Stimulated activated CD4-positive, alpha-beta T cell treated with anti-CD3 and anti-CD28 coated beads, Interleukin-2, amount 100 ng/mL, for 24 hours (primary cell): ENCODE results near the gene AP5M1.
A peak's percentile ranks its signal among the peaks of the same experiment; 100 is the strongest.
"Not testable (repeated sequence)": the region's sequence is repeated elsewhere in the genome, so short reads cannot be mapped to it uniquely, and the experiment has no call there.

ENCODE experiments used
- DNase-seq, 2 donors: peaks; one replicate each; pipeline ENCODE4 v3.0.0-alpha.2; 2020

Gene AP5M1

GRCh38 chr14:57268161-57269069 lies at the start of gene AP5M1, which contains the start of gene EXOC5:
Gene AP5M1, plus strand, starts transcription at chr14:57268971. Its CDS starts 344 bp downstream, at chr14:57269315.
Gene EXOC5, minus strand, starts transcription at chr14:57268905. Its CDS starts 257 bp downstream, at chr14:57268648.
- peak; percentile 90 to 92 for DNase-seq

GRCh38 chr14:57221931-57222330 lies 46.8 kb upstream of the AP5M1 start:
- DNase-seq, result no peak

GRCh38 chr14:57227083-57227482 lies 41.7 kb upstream of the AP5M1 start:
- DNase-seq, result no peak

GRCh38 chr14:57228320-57228719 lies 40.5 kb upstream of the AP5M1 start:
- not testable (repeated sequence) for DNase-seq

- DNase-seq, result no peak
These were observed 36.8 kb upstream of the AP5M1 start for GRCh38 chr14:57232006-57232405.

GRCh38 chr14:57240115-57240514 lies 28.7 kb upstream of the AP5M1 start:
- DNase-seq, result not testable (repeated sequence)

- DNase-seq, result no peak
These were observed 25.5 kb upstream of the AP5M1 start for GRCh38 chr14:57243320-57243719.

- DNase-seq, result no peak
These were observed 24.7 kb upstream of the AP5M1 start for GRCh38 chr14:57244106-57244505.

GRCh38 chr14:57245941-57246340 lies 22.8 kb upstream of the AP5M1 start:
- no peak for DNase-seq

GRCh38 chr14:57246933-57247657 lies 21.7 kb upstream of the AP5M1 start:
- no peak for DNase-seq

GRCh38 chr14:57254884-57255283 lies 13.9 kb upstream of the AP5M1 start:
- DNase-seq, result no peak

GRCh38 chr14:57258221-57258620 lies 10.6 kb upstream of the AP5M1 start:
- not testable (repeated sequence) for DNase-seq

GRCh38 chr14:57259672-57260071 lies 9.1 kb upstream of the AP5M1 start:
- DNase-seq, result no peak

- DNase-seq, result no peak
These were observed 7.2 kb upstream of the AP5M1 start for GRCh38 chr14:57261604-57262003.

- no peak for DNase-seq
These were observed 6.7 kb upstream of the AP5M1 start for GRCh38 chr14:57262117-57262516.

GRCh38 chr14:57266065-57266464 lies 2.7 kb upstream of the AP5M1 start:
- no peak for DNase-seq

- no peak for DNase-seq
These were observed 4.5 kb downstream of the AP5M1 start for GRCh38 chr14:57273236-57273635.

- no peak for DNase-seq
These were observed 5.8 kb downstream of the AP5M1 start for GRCh38 chr14:57274551-57274950.

GRCh38 chr14:57275023-57275664 lies 6.4 kb downstream of the AP5M1 start:
- DNase-seq, result no peak

- no peak for DNase-seq
These were observed 8.3 kb downstream of the AP5M1 start for GRCh38 chr14:57277062-57277461.

GRCh38 chr14:57287745-57288144 lies 19.0 kb downstream of the AP5M1 start:
- no peak for DNase-seq

GRCh38 chr14:57290751-57291150 lies 22.0 kb downstream of the AP5M1 start:
- no peak for DNase-seq
